Upper lobe of left lung (tissue), 4 donors: Measurements from ENCODE around the gene CLDN19.

ENCODE experiments used
- CTCF ChIP-seq, 6 experiments: fragments of 450-650 bp in 4 of 6; fragments of 200-600 bp in 2 of 6; sonication (generic) in 2 of 6; IDR thresholded peaks; one replicate each; pipeline ENCODE4 v1.5.1; 2016 to 2019; ENCODE audit warnings: antibody characterized with exemption in 6 of 6
- POLR2A ChIP-seq, 4 donors: fragments of 450-650 bp; IDR thresholded peaks; one replicate each; pipeline ENCODE4 v1.5.1; 2016 to 2017; ENCODE audit warnings: antibody characterized with exemption in 4 of 4, mild to moderate bottlenecking in 2 of 4
- POLR2AphosphoS5 ChIP-seq, 2 donors: sonication (generic); formaldehyde crosslinking; IDR thresholded peaks; one replicate each; pipeline ENCODE4 v1.5.1; 2017; ENCODE audit warnings: antibody characterized with exemption in 2 of 2

GRCh38 chr1:42700006-42700405 lies 40.0 kb downstream of the CLDN19 start:
- TF ChIP-seq CTCF (IDR thresholded peaks at IDR 0.05) (no peak), POLR2A (IDR thresholded peaks at IDR 0.05) (no peak), POLR2AphosphoS5 (IDR thresholded peaks at IDR 0.05) (no peak)
